ENCODE measurements around the gene PRDM5.

Gene PRDM5

DNA sequence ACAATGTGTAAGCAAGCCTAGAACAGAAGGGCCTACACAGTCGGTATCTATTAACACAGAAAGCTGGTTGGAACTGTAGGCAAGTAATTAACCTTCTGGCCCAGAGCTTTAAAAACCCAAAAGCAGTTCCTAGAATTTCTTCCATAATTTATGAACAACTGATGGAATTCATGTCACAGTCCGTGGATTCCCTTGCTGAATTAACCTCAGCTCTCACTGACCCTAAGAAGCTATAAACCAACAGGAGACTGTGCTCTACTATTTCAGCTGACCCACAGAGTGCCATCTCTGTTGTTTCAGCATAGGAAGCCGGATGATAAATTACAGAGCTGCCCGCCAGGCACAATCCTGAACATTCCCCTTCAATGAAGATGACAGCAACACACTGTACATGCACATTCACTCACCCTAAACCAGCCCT is 157.3 kb downstream of the PRDM5 start:
- no peak overlapping the region for H3K4me3 ChIP-seq (replicated peaks; ENCODE audit: low read depth, low read length)
- no peak for DNase-seq (ENCODE audit: extremely low read depth, low read depth)
- no peak for TF ChIP-seq CTCF (IDR thresholded peaks at IDR 0.05; ENCODE audit: low read depth, low read length, missing control alignments)

GRCh38 chr4:120763650-120764049 is 158.9 kb downstream of the PRDM5 start:
- no peak overlapping the region for H3K4me3 ChIP-seq (replicated peaks; ENCODE audit: low read depth, low read length)
- no peak for DNase-seq (ENCODE audit: extremely low read depth, low read depth)
- no peak for TF ChIP-seq CTCF (IDR thresholded peaks at IDR 0.05; ENCODE audit: low read depth, low read length, missing control alignments)

- no peak overlapping the region for H3K4me3 ChIP-seq (replicated peaks; ENCODE audit: low read depth, low read length)
- DNase-seq (ENCODE audit: extremely low read depth, low read depth): peak; percentile 39
- no peak for TF ChIP-seq CTCF (IDR thresholded peaks at IDR 0.05; ENCODE audit: low read depth, low read length, missing control alignments)
Observed at GRCh38 chr4:120761070-120761469, 161.5 kb downstream of the PRDM5 start.

DNA sequence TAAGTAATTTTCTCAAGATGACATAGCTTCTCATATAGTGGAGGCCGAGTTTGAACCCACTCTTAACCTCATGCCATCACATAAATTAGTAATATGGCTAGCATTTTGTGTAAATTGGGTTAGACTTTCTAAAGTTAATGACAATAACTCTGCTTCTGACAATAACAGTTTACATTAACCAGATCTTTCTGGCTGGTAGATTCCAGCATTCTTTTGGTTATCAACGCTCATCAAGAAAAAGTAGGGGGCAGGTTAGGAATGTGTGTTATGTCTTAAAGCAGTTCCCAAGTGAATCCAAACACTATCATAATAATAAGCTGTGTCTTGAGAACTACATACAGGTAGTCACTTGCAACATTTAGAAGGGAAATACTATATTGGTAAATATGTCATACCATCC is 162.5 kb downstream of the PRDM5 start:
- no peak overlapping the region for H3K4me3 ChIP-seq (replicated peaks; ENCODE audit: low read depth, low read length)
- DNase-seq (ENCODE audit: extremely low read depth, low read depth): no peak
- TF ChIP-seq CTCF (IDR thresholded peaks at IDR 0.05; ENCODE audit: low read depth, low read length, missing control alignments): no peak

- no peak for DNase-seq (ENCODE audit: extremely low read depth, low read depth)
- TF ChIP-seq CTCF (IDR thresholded peaks at IDR 0.05; ENCODE audit: low read depth, low read length, missing control alignments): no peak
- no peak overlapping the region for H3K4me3 ChIP-seq (replicated peaks; ENCODE audit: low read depth, low read length)
Observed at GRCh38 chr4:120755864-120756263, 166.7 kb downstream of the PRDM5 start.

DNA sequence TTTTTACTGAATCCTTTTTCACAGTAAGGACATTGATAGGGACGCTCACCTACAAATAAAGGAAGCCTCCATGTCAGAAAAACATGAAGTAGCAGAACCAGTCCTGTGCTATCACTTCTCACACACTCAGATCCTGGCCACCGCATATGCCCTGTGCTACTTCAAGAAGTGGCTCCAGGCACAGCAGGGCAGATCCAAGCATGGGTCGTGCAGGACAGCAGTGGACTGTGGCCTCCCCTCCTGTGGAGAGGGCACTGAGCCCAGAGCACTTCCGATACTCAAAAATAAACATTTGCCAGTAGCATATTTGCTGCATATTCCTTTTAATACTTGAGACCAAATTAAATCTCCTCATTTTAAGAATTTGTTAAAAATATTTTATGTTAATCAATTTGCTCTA is 167.9 kb downstream of the PRDM5 start:
- no peak for DNase-seq (ENCODE audit: extremely low read depth, low read depth)
- H3K4me3 ChIP-seq (replicated peaks; ENCODE audit: low read depth, low read length): no peak overlapping the region
- TF ChIP-seq CTCF (IDR thresholded peaks at IDR 0.05; ENCODE audit: low read depth, low read length, missing control alignments): no peak

DNA sequence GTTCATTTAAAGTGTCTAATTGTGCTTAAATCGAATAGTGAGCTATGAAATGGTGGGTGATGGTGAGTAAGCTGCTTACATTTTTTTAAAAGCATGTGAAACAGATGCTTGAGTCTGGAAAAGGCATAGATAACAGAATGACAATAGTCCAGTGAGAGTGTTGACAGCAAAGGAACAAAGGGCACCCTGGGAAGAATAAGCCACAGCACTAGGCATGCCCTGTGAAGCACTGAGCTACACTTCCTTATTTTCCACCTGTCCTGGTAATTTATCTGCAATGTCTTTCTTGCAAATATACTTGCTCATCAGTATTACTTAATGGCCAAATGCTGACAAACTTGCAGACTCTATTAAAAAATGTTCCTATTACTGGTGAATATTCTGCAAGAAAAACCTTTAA is 168.7 kb downstream of the PRDM5 start:
- H3K4me3 ChIP-seq (replicated peaks; ENCODE audit: low read depth, low read length): no peak overlapping the region
- DNase-seq (ENCODE audit: extremely low read depth, low read depth): no peak
- TF ChIP-seq CTCF (IDR thresholded peaks at IDR 0.05; ENCODE audit: low read depth, low read length, missing control alignments): no peak

All from HFF-Myc (cell line).